ENCODE data around the gene CAPN10.

DNA sequence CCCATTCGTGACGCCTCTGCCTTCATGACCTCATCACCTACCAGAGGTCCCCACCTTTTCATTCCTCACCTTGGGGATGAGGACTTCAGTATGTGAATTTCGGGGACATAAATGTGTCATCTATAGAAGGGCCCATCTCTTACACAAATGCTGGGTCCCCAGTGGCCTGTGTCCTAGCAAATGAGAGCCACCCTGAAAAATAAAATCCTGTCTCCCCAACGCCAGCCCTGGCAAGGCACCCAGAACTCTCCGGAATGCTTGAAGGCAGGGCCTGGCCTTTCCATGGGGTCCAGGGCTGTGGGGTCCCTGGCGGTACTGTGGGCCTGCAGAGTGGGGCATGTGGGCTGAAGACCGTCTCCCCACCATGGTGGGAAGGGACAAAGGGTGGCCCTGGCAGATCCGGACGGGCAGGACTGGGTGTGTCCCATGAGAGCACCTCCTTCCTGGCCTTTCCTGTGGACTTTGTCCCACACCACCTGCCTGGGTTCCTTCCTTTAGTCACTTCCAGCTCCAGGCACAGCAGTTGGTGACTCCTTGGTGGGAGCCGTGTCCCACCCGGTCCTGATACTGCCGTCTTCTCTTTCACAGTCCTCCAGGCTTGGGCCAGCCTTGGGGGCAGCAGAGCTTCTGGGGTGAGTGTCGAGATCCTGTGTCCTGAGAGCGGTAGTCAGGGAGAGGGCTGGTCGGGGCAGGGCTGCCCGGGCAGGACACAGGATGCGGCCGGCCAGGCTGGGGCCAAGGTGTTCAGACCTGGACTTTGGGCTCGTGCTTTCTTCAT, 18.6 kb downstream of the CAPN10 start:
- TF ChIP-seq, protein P1, sequence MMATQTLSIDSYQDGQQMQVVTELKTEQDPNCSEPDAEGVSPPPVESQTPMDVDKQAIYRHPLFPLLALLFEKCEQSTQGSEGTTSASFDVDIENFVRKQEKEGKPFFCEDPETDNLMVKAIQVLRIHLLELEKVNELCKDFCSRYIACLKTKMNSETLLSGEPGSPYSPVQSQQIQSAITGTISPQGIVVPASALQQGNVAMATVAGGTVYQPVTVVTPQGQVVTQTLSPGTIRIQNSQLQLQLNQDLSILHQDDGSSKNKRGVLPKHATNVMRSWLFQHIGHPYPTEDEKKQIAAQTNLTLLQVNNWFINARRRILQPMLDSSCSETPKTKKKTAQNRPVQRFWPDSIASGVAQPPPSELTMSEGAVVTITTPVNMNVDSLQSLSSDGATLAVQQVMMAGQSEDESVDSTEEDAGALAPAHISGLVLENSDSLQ (IDR thresholded peaks at IDR 0.05): no peak
- no peak for TF ChIP-seq TARDBP (IDR thresholded peaks at IDR 0.05)
- TF ChIP-seq SP1 (IDR thresholded peaks at IDR 0.05): no peak
- no peak for TF ChIP-seq BHLHE40 (IDR thresholded peaks at IDR 0.05; ENCODE audit: borderline replicate concordance)
- TF ChIP-seq ZNF384 (IDR thresholded peaks at IDR 0.05): no peak
- no peak for TF ChIP-seq FOXM1 (IDR thresholded peaks at IDR 0.05; ENCODE audit: borderline replicate concordance)
- no peak for TF ChIP-seq FOXA1 (IDR thresholded peaks at IDR 0.05)
- TF ChIP-seq ELF4 (IDR thresholded peaks at IDR 0.05): no peak
- no peak for TF ChIP-seq FOXK2 (IDR thresholded peaks at IDR 0.05)
- TF ChIP-seq SUZ12 (IDR thresholded peaks at IDR 0.05): no peak
- TF ChIP-seq NFRKB (IDR thresholded peaks at IDR 0.05): no peak
- TF ChIP-seq CTBP1 (IDR thresholded peaks at IDR 0.05; ENCODE audit: borderline replicate concordance): no peak
- TF ChIP-seq HDGF (IDR thresholded peaks at IDR 0.05; ENCODE audit: borderline replicate concordance): no peak
